Choroid plexus epithelial cell (primary cell): Measurements from ENCODE around the gene PPP5C.

Source experiments
- DNase-seq: peaks from one replicate; pipeline ENCODE4 v3.0.0-alpha.2; 2010; ENCODE audit warnings: low read depth
- H3K4me3 ChIP-seq: 2 replicates; pipeline ENCODE4 v1.5.1; 2011; ENCODE audit warnings: low read depth, mild to moderate bottlenecking, control low read depth, low read length, moderate library complexity
- CTCF ChIP-seq: conservative IDR thresholded peaks from 2 replicates; pipeline ENCODE4 v1.5.1; 2011; ENCODE audit warnings: low read depth, mild to moderate bottlenecking, control low read depth, inconsistent platforms, low read length, moderate library complexity

Gene PPP5C

GRCh38 chr19:46422344-46422743 lies 75.5 kb downstream of the PPP5C start:
- no peak for TF ChIP-seq CTCF
- no peak for DNase-seq
- H3K4me3 ChIP-seq: no peak overlapping the region

GRCh38 chr19:46423188-46423587 lies 76.3 kb downstream of the PPP5C start:
- no peak for TF ChIP-seq CTCF
- no peak for DNase-seq
- no peak overlapping the region for H3K4me3 ChIP-seq

GRCh38 chr19:46426035-46426505 lies 79.2 kb downstream of the PPP5C start:
- peak overlapping the region; percentile 75 for H3K4me3 ChIP-seq
- peak; percentile 50 for DNase-seq
- no peak for TF ChIP-seq CTCF

- DNase-seq: peak; percentile 88
- peak overlapping the region; percentile 75 for H3K4me3 ChIP-seq
- no peak for TF ChIP-seq CTCF
Observed at GRCh38 chr19:46426506-46427162, 79.7 kb downstream of the PPP5C start.

- no peak for TF ChIP-seq CTCF
- DNase-seq: no peak
- H3K4me3 ChIP-seq: no peak overlapping the region
Observed at GRCh38 chr19:46427518-46428045, 80.7 kb downstream of the PPP5C start.

GRCh38 chr19:46428239-46429135 lies 81.6 kb downstream of the PPP5C start, which contains the start of gene PNMA8C:
Gene PNMA8C, minus strand, starts transcription at chr19:46428936. Its CDS starts 577 bp downstream, at chr19:46428359.
- TF ChIP-seq CTCF: no peak
- DNase-seq: peak; percentile 59
- H3K4me3 ChIP-seq: peak within 1 kb of the TSS; percentile 17
